Endothelial cell of umbilical vein (primary cell): ENCODE data around the gene CENPS. TPM values are rescaled to one million over a fixed set of nuclear protein-coding genes. Genes with fewer than 3 reads are reported as not detected.
"Not testable (repeated sequence)": the region's sequence is repeated elsewhere in the genome, so short reads cannot be mapped to it uniquely, and the experiment has no call there.

ENCODE experiments used
- BruUV-seq: library from RNA; stranded (reverse); fragments of 400-500 nt; replicated peaks from 2 replicates; lab custom pipeline; 2021; lab: Mats Ljungman, UMichigan
- CTCF ChIA-PET: fragments of 300-600, 350-600 bp; sonication (Branson Sonifier 250); formaldehyde crosslinking; loops from one replicate; lab custom pipeline; 2021; ENCODE audit warnings: antibody characterized with exemption, inconsistent platforms; lab: Charles Lee
- POLR2A ChIA-PET: fragments of 300-600, 350-600 bp; sonication (Branson Sonifier 250); formaldehyde crosslinking; loops from one replicate; lab custom pipeline; 2021; ENCODE audit warnings: antibody characterized with exemption, inconsistent platforms; lab: Charles Lee
- DNase-seq: peaks from one replicate; pipeline ENCODE4 v3.0.0-alpha.2; 2011; ENCODE audit warnings: low read depth, low spot score
- FAIRE-seq: peaks from 2 replicates; lab custom pipeline; 2011; peaks lifted over from hg19 to GRCh38; lab: Jason Lieb, UNC
- H2AFZ ChIP-seq: 2 replicates; pipeline ENCODE4 v1.6.0; 2012; ENCODE audit warnings: low read depth, low read length, control low read depth, inconsistent platforms
- H3K27ac ChIP-seq: 2 replicates; pipeline ENCODE4 v1.5.1; 2011; ENCODE audit warnings: low read depth, mild to moderate bottlenecking, control low read depth, low read length, moderate library complexity; ENCODE audit not compliant: insufficient read depth
- H3K27me3 ChIP-seq, 2 experiments: 2 replicates each; pipeline versions ENCODE4 v1.6.0 to v1.6.1; 2011; ENCODE audit warnings: low read length in 2 of 2, mixed read lengths in 1 of 2; ENCODE audit not compliant: control insufficient read depth in 2 of 2, insufficient read depth in 2 of 2
- H3K36me3 ChIP-seq, 2 experiments: 2 replicates in 1 of 2; 3 replicates in 1 of 2; pipeline ENCODE4 v1.5.1; 2011; ENCODE audit warnings: low read length in 2 of 2, mild to moderate bottlenecking in 1 of 2, moderate library complexity in 1 of 2; ENCODE audit not compliant: control insufficient read depth in 2 of 2, insufficient read depth in 2 of 2; ENCODE audit errors: extremely low read depth in 1 of 2
- H3K4me1 ChIP-seq: 3 replicates; pipeline ENCODE4 v1.5.1; 2011; ENCODE audit warnings: mild to moderate bottlenecking, low read length; ENCODE audit not compliant: control insufficient read depth, insufficient read depth; ENCODE audit errors: extremely low read depth
- H3K4me2 ChIP-seq: 2 replicates; pipeline ENCODE4 v1.6.1; 2011; ENCODE audit warnings: low read length, control low read depth, mixed read lengths; ENCODE audit not compliant: insufficient read depth
- H3K4me3 ChIP-seq, 3 experiments: fragments of 200-600 bp in 1 of 3; sonication (generic), shearing (Covaris generic) in 1 of 3; replicated peaks in 1 of 3; 2 replicates each; pipeline ENCODE4 v1.5.1; 2011 to 2016; ENCODE audit warnings: control low read depth in 3 of 3, low read length in 3 of 3, mild to moderate bottlenecking in 2 of 3, inconsistent platforms in 1 of 3, low read depth in 1 of 3, moderate library complexity in 1 of 3; ENCODE audit not compliant: insufficient read depth in 1 of 3
- H3K79me2 ChIP-seq: 2 replicates; pipeline ENCODE4 v1.6.0; 2012; ENCODE audit warnings: low read length, inconsistent platforms; ENCODE audit not compliant: control insufficient read depth, insufficient read depth
- H3K9ac ChIP-seq: replicated peaks from 2 replicates; pipeline ENCODE3; 2011; ENCODE audit warnings: low read length, control low read depth; ENCODE audit not compliant: insufficient read depth; ENCODE audit errors: extremely low read depth
- H3K9me1 ChIP-seq: replicated peaks from 3 replicates; pipeline ENCODE4 v1.6.0; 2011; ENCODE audit warnings: mild to moderate bottlenecking, low read length; ENCODE audit not compliant: control insufficient read depth, insufficient read depth; ENCODE audit errors: extremely low read depth
- H3K9me3 ChIP-seq: replicated peaks from 2 replicates; pipeline ENCODE4 v1.5.1; 2012; ENCODE audit warnings: low read length, inconsistent platforms; ENCODE audit not compliant: control insufficient read depth, insufficient read depth
- H4K20me1 ChIP-seq: replicated peaks from 2 replicates; pipeline ENCODE3; 2011; ENCODE audit warnings: mild to moderate bottlenecking, low read length; ENCODE audit not compliant: control insufficient read depth, insufficient read depth; ENCODE audit errors: extremely low read depth
- JUN ChIP-seq: IDR thresholded peaks from 2 replicates; pipeline ENCODE4 v1.6.1; 2011; ENCODE audit warnings: borderline replicate concordance, low read depth; ENCODE audit not compliant: insufficient read length, insufficient read depth
- POLR2A ChIP-seq: IDR thresholded peaks from 2 replicates; pipeline ENCODE4 v1.6.1; 2012; ENCODE audit warnings: low read depth, mild to moderate bottlenecking, control low read depth, low read length
- POLR2AphosphoS5 ChIP-seq: IDR thresholded peaks from 2 replicates; pipeline ENCODE4 v1.6.1; 2012; ENCODE audit warnings: low read depth, mild to moderate bottlenecking, control low read depth, low read length, moderate library complexity; ENCODE audit not compliant: insufficient read depth
- dilution Hi-C: fragments of 300-500 bp; cut with MboI; formaldehyde crosslinking; loops from one replicate; pipeline ENCODE4 v1.15.0; 2019; ENCODE audit warnings: low sequenced_read_pairs; ENCODE audit not compliant: extremely low pct_ligation_motif_present
- intact Hi-C: fragments of 100-400 bp; cut with micrococcal nuclease; formaldehyde crosslinking; loops from one replicate; pipeline ENCODE4 v1.10.0; 2022
- polyA plus RNA-seq, 4 experiments: library from polyadenylated mRNA; depleted of rRNA in 3 of 4; stranded (reverse) in 3 of 4; unstranded in 1 of 4; fragments of >200 nt; gene quantifications; 2 replicates each; pipeline versions ENCODE4 v1.2.1 to v1.2.3, GENCODE V29; 2011 to 2012; ENCODE audit warnings: missing spikeins in 1 of 4
- total RNA-seq: library from RNA; stranded (reverse); gene quantifications from 2 replicates; pipeline ENCODE4 v1.2.3, GENCODE V29; 2021
- TF ChIP-seq, protein P1 (sequence below), 2 donors: IDR thresholded peaks; 1 replicate in 1 of 2; 2 replicates in 1 of 2; pipeline ENCODE4 v1.5.1; 2011; ENCODE audit warnings: low read length in 2 of 2, mild to moderate bottlenecking in 2 of 2, moderate library complexity in 2 of 2, control low read depth in 1 of 2, inconsistent platforms in 1 of 2, low read depth in 1 of 2; ENCODE audit not compliant: insufficient read depth in 1 of 2; ENCODE audit errors: extremely low read depth in 1 of 2

CENPS gene
- total and polyA plus RNA-seq, 2 donors (not counting 3 experiments of a cell fraction or from before 2014, with no cell fraction given): 10.2 to 16.2 TPM

DNA sequence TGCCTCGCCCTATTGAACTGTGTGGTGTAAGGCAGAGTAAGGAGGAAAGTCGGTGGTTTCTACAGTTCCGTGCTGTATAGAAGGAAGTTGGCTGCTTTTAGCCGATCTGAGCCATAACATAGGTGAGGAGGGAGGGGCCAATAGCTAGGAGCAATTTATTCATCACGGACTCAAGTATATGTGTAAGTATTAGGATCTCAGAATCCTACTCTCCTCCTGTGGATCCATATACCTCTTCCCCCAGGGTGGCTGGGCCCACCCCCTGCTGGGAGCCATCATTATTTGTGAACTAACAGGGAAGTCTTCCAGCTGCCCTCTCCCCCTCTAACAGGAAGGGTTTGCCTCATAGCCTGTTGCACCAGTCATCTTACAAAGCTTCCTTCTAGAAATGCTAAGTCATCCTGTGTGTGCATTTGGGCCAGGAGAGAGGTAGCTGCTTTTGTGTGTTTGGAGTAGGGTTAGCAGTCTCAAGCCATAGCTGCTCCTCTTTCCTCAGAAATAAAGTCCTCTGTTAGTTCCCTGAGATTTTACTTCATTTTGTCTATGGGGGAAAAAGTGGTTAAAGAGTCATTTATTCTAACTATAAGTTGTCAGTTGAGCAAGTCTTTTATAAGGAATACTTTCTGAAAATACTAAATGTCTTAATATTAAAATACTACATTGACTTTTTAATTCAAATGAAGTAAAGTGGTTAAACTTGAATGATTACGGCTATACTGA, 14.9 kb upstream of the CENPS start:
- Histone ChIP-seq H3K9me1 (no peaks in the 10 kb centered on the region), H3K36me3 (peaks cover 40 to 44% of the 10 kb centered on the region in 2 experiments), H3K27me3 (no peaks in the 10 kb centered on the region), H3K9ac (peak overlapping the region; percentile 60), H3K4me1 (peaks cover 17% of the 10 kb centered on the region), H4K20me1 (no peaks in the 10 kb centered on the region), H2AFZ (no peak overlapping the region), H3K79me2 (no peaks in the 10 kb centered on the region), H3K9me3 (no peaks in the 10 kb centered on the region), H3K4me2 (peak overlapping the region; percentile 5), H3K27ac (peak overlapping the region; percentile 92), H3K4me3 (no peak overlapping the region)
- TF ChIP-seq JUN: peak; percentile 28
- TF ChIP-seq, protein P1, sequence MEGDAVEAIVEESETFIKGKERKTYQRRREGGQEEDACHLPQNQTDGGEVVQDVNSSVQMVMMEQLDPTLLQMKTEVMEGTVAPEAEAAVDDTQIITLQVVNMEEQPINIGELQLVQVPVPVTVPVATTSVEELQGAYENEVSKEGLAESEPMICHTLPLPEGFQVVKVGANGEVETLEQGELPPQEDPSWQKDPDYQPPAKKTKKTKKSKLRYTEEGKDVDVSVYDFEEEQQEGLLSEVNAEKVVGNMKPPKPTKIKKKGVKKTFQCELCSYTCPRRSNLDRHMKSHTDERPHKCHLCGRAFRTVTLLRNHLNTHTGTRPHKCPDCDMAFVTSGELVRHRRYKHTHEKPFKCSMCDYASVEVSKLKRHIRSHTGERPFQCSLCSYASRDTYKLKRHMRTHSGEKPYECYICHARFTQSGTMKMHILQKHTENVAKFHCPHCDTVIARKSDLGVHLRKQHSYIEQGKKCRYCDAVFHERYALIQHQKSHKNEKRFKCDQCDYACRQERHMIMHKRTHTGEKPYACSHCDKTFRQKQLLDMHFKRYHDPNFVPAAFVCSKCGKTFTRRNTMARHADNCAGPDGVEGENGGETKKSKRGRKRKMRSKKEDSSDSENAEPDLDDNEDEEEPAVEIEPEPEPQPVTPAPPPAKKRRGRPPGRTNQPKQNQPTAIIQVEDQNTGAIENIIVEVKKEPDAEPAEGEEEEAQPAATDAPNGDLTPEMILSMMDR (IDR thresholded peaks at IDR 0.05; ENCODE audit: extremely low read depth in 1 of 2, insufficient read depth in 1 of 2, low read depth in 1 of 2, low read length in 2 of 2): no peak
- TF ChIP-seq POLR2AphosphoS5: peak; percentile 61
- peak; percentile 40 for TF ChIP-seq POLR2A
- peak; percentile 83 for FAIRE-seq
- CTCF ChIA-PET: interaction anchor here (0.7 to 2.4 kb wide), 10 partner anchors 11 to 206 kb away, joined by 3 to 21 read pairs (median 5); partner anchors contain the start of genes CENPS and PGD
- TSS peak; percentile 98 for BruUV-seq
- peak; percentile 84 for DNase-seq
- intact Hi-C loops: loop anchor here (2.0 kb wide), 1 partner anchor 17 kb away; the partner anchor contains the start of gene PGD
- POLR2A ChIA-PET: interaction anchor here (0.7 to 1.9 kb wide), 5 partner anchors 13 to 41 kb away, joined by 3 to 10 read pairs (median 5); partner anchors contain the start of genes CENPS and PGD
- dilution Hi-C loops: no loop called here

DNA sequence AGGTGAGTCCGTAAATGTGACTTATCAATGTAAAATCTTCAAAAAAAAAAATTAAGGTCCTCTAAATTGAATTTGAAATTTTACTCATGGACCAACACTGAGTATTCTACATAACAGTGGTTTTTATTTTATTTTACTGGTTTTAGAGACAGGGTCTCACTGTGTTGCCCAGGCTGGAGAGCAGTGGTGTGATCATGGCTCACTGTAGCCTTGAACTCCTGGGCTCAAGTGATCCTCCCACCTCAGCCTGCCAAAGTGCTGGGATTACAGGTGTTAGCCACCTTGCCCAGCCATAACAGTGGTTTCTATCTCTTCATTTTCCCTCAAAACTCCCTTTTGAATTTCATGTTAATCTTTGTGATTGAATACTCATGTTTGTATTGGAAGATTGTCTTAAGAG, 14.3 kb upstream of the CENPS start:
- dilution Hi-C loops: not testable (repeated sequence)

DNA sequence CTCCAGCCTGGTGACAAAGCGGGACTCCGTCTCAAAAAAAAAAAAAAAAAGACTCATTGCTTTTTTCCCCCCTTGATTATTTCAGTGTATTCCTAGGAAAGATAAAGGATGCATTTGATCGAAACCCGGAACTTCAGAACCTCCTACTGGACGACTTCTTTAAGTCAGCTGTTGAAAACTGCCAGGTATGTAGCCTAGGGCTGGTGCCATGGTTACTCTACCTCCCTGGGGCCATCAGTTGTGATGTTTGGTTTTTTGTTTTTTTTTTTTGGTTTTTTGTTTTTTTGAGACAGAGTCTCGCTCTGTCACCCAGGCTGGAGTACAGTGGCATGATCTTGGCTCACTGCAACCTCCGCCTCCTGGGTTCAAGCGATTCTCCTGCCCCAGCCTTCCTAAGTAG, 11.5 kb upstream of the CENPS start:
- H3K27me3 ChIP-seq, POLR2A ChIA-PET, H4K20me1 ChIP-seq, H3K4me2 ChIP-seq, H3K27ac ChIP-seq, BruUV-seq, FAIRE-seq, intact Hi-C loops, H3K4me3 ChIP-seq, dilution Hi-C loops, H3K9me1 ChIP-seq, H3K9ac ChIP-seq, H3K9me3 ChIP-seq, DNase-seq, H3K79me2 ChIP-seq, H2AFZ ChIP-seq: not testable (repeated sequence)
- peaks cover 29 to 31% of the 10 kb centered on the region in 2 experiments for H3K36me3 ChIP-seq
- H3K4me1 ChIP-seq: peaks cover 17% of the 10 kb centered on the region
- CTCF ChIA-PET: interaction anchor here (0.7 to 1.0 kb wide), 2 partner anchors 41 to 42 kb away, joined by 3 read pairs; no protein-coding TSS in a partner anchor

More for the DNA sequence above, 14.3 kb upstream of the CENPS start:
- DNase-seq, H3K9me1 ChIP-seq, H2AFZ ChIP-seq, H3K4me3 ChIP-seq, H3K4me2 ChIP-seq, H4K20me1 ChIP-seq, H3K79me2 ChIP-seq, H3K9me3 ChIP-seq, H3K27me3 ChIP-seq, BruUV-seq: not testable (repeated sequence)
- intact Hi-C loops: loop anchor here (2.0 kb wide), 1 partner anchor 17 kb away; the partner anchor contains the start of gene PGD
- Histone ChIP-seq H3K4me1 (peaks cover 17% of the 10 kb centered on the region), H3K9ac (peak overlapping the region; percentile 60), H3K27ac (peak overlapping the region; percentile 92), H3K36me3 (peaks cover 42 to 44% of the 10 kb centered on the region in 2 experiments)
- peak; percentile 62 for FAIRE-seq
- ChIA-PET CTCF (interaction anchor here (0.7 to 2.4 kb wide), 9 partner anchors 13 to 207 kb away, joined by 3 to 21 read pairs (median 6); partner anchors contain the start of genes CENPS and PGD), POLR2A (interaction anchor here (1.0 to 1.9 kb wide), 4 partner anchors 13 to 37 kb away, joined by 3 to 10 read pairs (median 6); partner anchors contain the start of genes CENPS and PGD)
